Common myeloid progenitor, CD34-positive (primary cell): Measurements from ENCODE around the gene ZNF724. TPM values are rescaled to one million over a fixed set of nuclear protein-coding genes. Genes with fewer than 3 reads are reported as not detected.
"Not testable (repeated sequence)": the region's sequence is repeated elsewhere in the genome, so short reads cannot be mapped to it uniquely, and the experiment has no call there.

Experiments used
- CTCF ChIA-PET: fragments of 350-600 bp; sonication (Branson Sonifier 250); formaldehyde crosslinking; loops from one replicate; lab custom pipeline; 2021; ENCODE audit warnings: antibody characterized with exemption; lab: Charles Lee
- POLR2A ChIA-PET: fragments of 350-600 bp; sonication (Branson Sonifier 250); formaldehyde crosslinking; loops from one replicate; lab custom pipeline; 2021; ENCODE audit warnings: antibody characterized with exemption; lab: Charles Lee
- DNase-seq, 3 donors: peaks; one replicate each; pipeline versions ENCODE4 v3.0.0 to v3.0.0-alpha.2; 2013
- H3K27ac ChIP-seq, 2 experiments: 1 replicate in 1 of 2; 2 replicates in 1 of 2; pipeline ENCODE4 v1.7.0; 2013; ENCODE audit warnings: inconsistent platforms in 2 of 2, low read length in 2 of 2, mild to moderate bottlenecking in 2 of 2, low read depth in 1 of 2, moderate library complexity in 1 of 2; ENCODE audit not compliant: severe bottlenecking in 2 of 2, insufficient read depth in 1 of 2, poor library complexity in 1 of 2
- H3K27me3 ChIP-seq, 5 experiments: replicated peaks in 2 of 5; 1 replicate in 3 of 5; 2 replicates in 2 of 5; pipeline versions ENCODE4 v1.6.1 to v1.7.0; 2013; ENCODE audit warnings: low read length in 4 of 5, mild to moderate bottlenecking in 2 of 5, moderate library complexity in 2 of 5, inconsistent platforms in 1 of 5; ENCODE audit not compliant: insufficient read depth in 5 of 5, control insufficient read depth in 4 of 5
- H3K36me3 ChIP-seq, 4 experiments: 1 replicate in 2 of 4; 2 replicates in 2 of 4; pipeline versions ENCODE4 v1.6.1 to v1.7.0; 2013; ENCODE audit warnings: low read length in 3 of 4, control low read depth in 1 of 4, mild to moderate bottlenecking in 1 of 4; ENCODE audit not compliant: control insufficient read depth in 4 of 4, insufficient read depth in 4 of 4
- H3K4me1 ChIP-seq, 4 experiments: 1 replicate in 3 of 4; 2 replicates in 1 of 4; pipeline versions ENCODE4 v1.6.1 to v1.7.1; 2013; ENCODE audit warnings: low read length in 3 of 4, mild to moderate bottlenecking in 3 of 4, control low read depth in 1 of 4, inconsistent platforms in 1 of 4, moderate library complexity in 1 of 4; ENCODE audit not compliant: control insufficient read depth in 4 of 4, insufficient read depth in 4 of 4; ENCODE audit errors: control extremely low read depth in 1 of 4
- H3K4me3 ChIP-seq, 7 experiments: 1 replicate in 4 of 7; 2 replicates in 3 of 7; pipeline versions ENCODE4 v1.5.1 to v1.7.0; 2013; ENCODE audit warnings: mild to moderate bottlenecking in 7 of 7, low read length in 6 of 7, moderate library complexity in 6 of 7, inconsistent platforms in 2 of 7, low read depth in 2 of 7, control low read depth in 1 of 7; ENCODE audit not compliant: insufficient read depth in 4 of 7, control insufficient read depth in 1 of 7; ENCODE audit errors: extremely low read depth in 1 of 7
- H3K9me3 ChIP-seq, 5 experiments: 1 replicate in 4 of 5; 2 replicates in 1 of 5; pipeline versions ENCODE4 v1.6.1 to v1.7.1; 2013; ENCODE audit warnings: low read length in 4 of 5, mild to moderate bottlenecking in 2 of 5, inconsistent platforms in 1 of 5, low read depth in 1 of 5, moderate library complexity in 1 of 5; ENCODE audit not compliant: control insufficient read depth in 4 of 5, insufficient read depth in 2 of 5; ENCODE audit errors: control extremely low read depth in 1 of 5
- WGBS: methylation state at CpG from one replicate; pipeline ENCODE4 v1.1.5; 2013; ENCODE audit not compliant: insufficient coverage; 5-methylcytosine and 5-hydroxymethylcytosine counted together
- polyA plus RNA-seq: library from polyadenylated mRNA; unstranded; fragments of 120-200 nt; gene quantifications from one replicate; pipeline ENCODE4 v1.2.1, GENCODE V29; 2013

Gene ZNF724
- 3.4 TPM for polyA plus RNA-seq

- H3K4me3 ChIP-seq: peak within 1 kb of the TSS; percentile 60 to 98 (median 89)
- no peaks in the 10 kb centered on the region for H3K27me3 ChIP-seq
- peaks cover 9 to 29% (median 22%) of the 10 kb centered on the region in 4 experiments for H3K36me3 ChIP-seq
- H3K4me1 ChIP-seq: peaks cover 0 to 14% (median 9%) of the 10 kb centered on the region in 4 experiments
- 0% methylated on average over 26 of the region's 32 CpGs for WGBS
- H3K9me3 ChIP-seq: peaks cover 0 to 14% (median 10%) of the 10 kb centered on the region in 5 experiments
- peak within 1 kb of the TSS; percentile 74 to 86 for H3K27ac ChIP-seq
- peak; percentile 98 to 99 (median 99) for DNase-seq
- CTCF ChIA-PET: interaction anchor here (0.9 to 1.6 kb wide), 3 partner anchors 21 to 145 kb away, joined by 3 to 6 read pairs (median 3); partner anchors contain the start of gene ZNF91
- POLR2A ChIA-PET: interaction anchor here (0.6 to 1.1 kb wide), 2 partner anchors 23 to 1770 kb away, joined by 3 to 5 read pairs; no protein-coding TSS in a partner anchor
These were observed at the start of gene ZNF724 for GRCh38 chr19:23249911-23250649. ZNF724 (minus strand) TSS chr19:23250394; CDS start chr19:23250242, 152 bp downstream.

- DNase-seq: no peak
- no peaks in the 10 kb centered on the region for H3K36me3 ChIP-seq
- H3K27ac ChIP-seq: no peak overlapping the region
- no peaks in the 10 kb centered on the region for H3K27me3 ChIP-seq
- ChIA-PET POLR2A (no interaction called here), CTCF (no interaction called here)
- H3K4me3 ChIP-seq: no peak overlapping the region
- no peaks in the 10 kb centered on the region for H3K4me1 ChIP-seq
- 88% methylated on average over 1 of the region's 4 CpGs for WGBS
- H3K9me3 ChIP-seq: peaks cover 0 to 2% (median 0%) of the 10 kb centered on the region in 5 experiments
These were observed 43.9 kb upstream of the ZNF724 start for GRCh38 chr19:23294141-23294540.

- H3K4me3 ChIP-seq, DNase-seq, CTCF ChIA-PET, H3K36me3 ChIP-seq, H3K4me1 ChIP-seq, H3K27ac ChIP-seq, H3K9me3 ChIP-seq, POLR2A ChIA-PET, H3K27me3 ChIP-seq: not testable (repeated sequence)
- 97% methylated on average over 25 of the region's 26 CpGs for whole genome bisulfite sequencing
These were observed 39.8 kb upstream of the ZNF724 start for GRCh38 chr19:23289966-23290365.

GRCh38 chr19:23287620-23288019 is 37.4 kb upstream of the ZNF724 start:
- peaks cover 1 to 7% (median 4%) of the 10 kb centered on the region in 5 experiments for H3K9me3 ChIP-seq
- peak in 1 of 3 donors; percentile 18 for DNase-seq

GRCh38 chr19:23286477-23286876 is 36.3 kb upstream of the ZNF724 start:
- WGBS: 80% methylated on average over 1 of the region's 2 CpGs

More at GRCh38 chr19:23287620-23288019, 37.4 kb upstream of the ZNF724 start:
- WGBS: 96% methylated on average over 3 of the region's 3 CpGs
- Histone ChIP-seq H3K4me3 (no peak overlapping the region), H3K36me3 (no peaks in the 10 kb centered on the region), H3K27ac (no peak overlapping the region), H3K27me3 (no peaks in the 10 kb centered on the region), H3K4me1 (no peaks in the 10 kb centered on the region)
- ChIA-PET POLR2A (no interaction called here), CTCF (no interaction called here)

GRCh38 chr19:23285948-23286347 is 35.8 kb upstream of the ZNF724 start:
- Histone ChIP-seq H3K27ac (no peak overlapping the region), H3K27me3 (no peaks in the 10 kb centered on the region), H3K4me3 (no peak overlapping the region), H3K36me3 (no peaks in the 10 kb centered on the region), H3K9me3 (peaks cover 1 to 7% (median 3%) of the 10 kb centered on the region in 5 experiments), H3K4me1 (no peaks in the 10 kb centered on the region)
- DNase-seq: no peak
- POLR2A ChIA-PET: no interaction called here
- WGBS: no CpG with 5 or more reads among the region's 1 CpG
- CTCF ChIA-PET: no interaction called here

More at GRCh38 chr19:23286477-23286876, 36.3 kb upstream of the ZNF724 start:
- H3K27me3 ChIP-seq: no peaks in the 10 kb centered on the region
- CTCF ChIA-PET: no interaction called here
- peaks cover 1 to 7% (median 3%) of the 10 kb centered on the region in 5 experiments for H3K9me3 ChIP-seq
- no peak overlapping the region for H3K4me3 ChIP-seq
- POLR2A ChIA-PET: no interaction called here
- no peaks in the 10 kb centered on the region for H3K36me3 ChIP-seq
- H3K27ac ChIP-seq: no peak overlapping the region
- DNase-seq: peak; percentile 12 to 53 (median 43)
- H3K4me1 ChIP-seq: no peaks in the 10 kb centered on the region

GRCh38 chr19:23285326-23285725 is 35.1 kb upstream of the ZNF724 start:
- CTCF ChIA-PET, H3K36me3 ChIP-seq, POLR2A ChIA-PET, DNase-seq, H3K27me3 ChIP-seq, H3K4me3 ChIP-seq, H3K4me1 ChIP-seq, H3K27ac ChIP-seq, H3K9me3 ChIP-seq: not testable (repeated sequence)
- WGBS: 100% methylated on average over 1 of the region's 2 CpGs
